ENCODE data around the gene ATP5F1E. TPM values are rescaled to one million over a fixed set of nuclear protein-coding genes. Genes with fewer than 3 reads are reported as not detected.

ATP5F1E gene
- total RNA-seq, 1 experiment from 2014 or later: 52.7 TPM

DNA sequence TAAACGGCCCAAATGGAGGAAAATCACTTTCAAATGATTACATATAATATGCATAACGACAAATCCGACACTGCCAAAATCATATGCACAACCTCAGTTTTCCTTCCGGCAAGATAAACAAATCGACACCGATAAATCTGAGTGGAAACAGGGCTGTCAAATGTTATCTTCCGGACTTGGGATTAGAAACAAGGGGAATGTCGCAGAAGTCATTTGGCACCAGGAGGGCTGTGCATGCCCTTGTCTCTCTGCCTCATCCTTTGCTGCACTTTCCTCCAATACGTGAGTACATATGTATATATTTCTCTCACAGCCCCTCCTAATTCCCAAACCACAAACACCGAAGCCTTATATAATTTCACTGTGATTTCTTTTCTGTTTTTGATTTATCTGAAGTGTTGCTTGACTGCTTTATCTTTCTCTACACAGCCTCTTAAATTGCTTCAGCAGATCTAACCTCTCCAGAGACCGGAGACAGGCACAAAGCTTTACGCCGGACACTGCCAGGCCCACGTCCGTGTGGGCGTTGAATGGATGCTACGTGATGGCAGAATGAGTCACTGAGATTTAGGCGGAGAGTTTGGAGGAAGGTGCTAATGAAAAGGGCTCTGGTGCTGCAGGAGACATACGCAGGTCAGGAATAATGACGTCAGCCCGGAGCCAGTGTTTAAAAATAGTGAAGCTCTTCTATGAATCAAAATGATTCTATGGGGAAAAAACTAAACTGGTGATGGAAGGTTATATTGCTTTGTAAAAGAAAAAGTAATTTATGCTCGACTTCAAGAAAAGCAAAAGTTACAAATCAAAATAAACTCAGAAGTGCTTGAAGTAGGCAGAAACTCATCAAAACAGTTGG is 31.5 kb upstream of the ATP5F1E start:
- TF ChIP-seq, protein P1, sequence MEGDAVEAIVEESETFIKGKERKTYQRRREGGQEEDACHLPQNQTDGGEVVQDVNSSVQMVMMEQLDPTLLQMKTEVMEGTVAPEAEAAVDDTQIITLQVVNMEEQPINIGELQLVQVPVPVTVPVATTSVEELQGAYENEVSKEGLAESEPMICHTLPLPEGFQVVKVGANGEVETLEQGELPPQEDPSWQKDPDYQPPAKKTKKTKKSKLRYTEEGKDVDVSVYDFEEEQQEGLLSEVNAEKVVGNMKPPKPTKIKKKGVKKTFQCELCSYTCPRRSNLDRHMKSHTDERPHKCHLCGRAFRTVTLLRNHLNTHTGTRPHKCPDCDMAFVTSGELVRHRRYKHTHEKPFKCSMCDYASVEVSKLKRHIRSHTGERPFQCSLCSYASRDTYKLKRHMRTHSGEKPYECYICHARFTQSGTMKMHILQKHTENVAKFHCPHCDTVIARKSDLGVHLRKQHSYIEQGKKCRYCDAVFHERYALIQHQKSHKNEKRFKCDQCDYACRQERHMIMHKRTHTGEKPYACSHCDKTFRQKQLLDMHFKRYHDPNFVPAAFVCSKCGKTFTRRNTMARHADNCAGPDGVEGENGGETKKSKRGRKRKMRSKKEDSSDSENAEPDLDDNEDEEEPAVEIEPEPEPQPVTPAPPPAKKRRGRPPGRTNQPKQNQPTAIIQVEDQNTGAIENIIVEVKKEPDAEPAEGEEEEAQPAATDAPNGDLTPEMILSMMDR (conservative IDR thresholded peaks at IDR 0.05): no peak
- Histone ChIP-seq H2BK15ac (ENCODE audit: low read depth, low read length) (no peak overlapping the region), H2BK20ac (ENCODE audit: low read depth, low read length, poor library complexity, severe bottlenecking) (no peak overlapping the region), H4K8ac (replicated peaks; ENCODE audit: insufficient read length, low read depth, low read length) (no peak overlapping the region), H2BK5ac (ENCODE audit: insufficient read length, low read length) (no peak overlapping the region), H3K9ac (ENCODE audit: extremely low read depth, insufficient read length, low read length) (no peak overlapping the region), H3K4me1 (ENCODE audit: insufficient read depth, low read length) (no peaks in the 10 kb centered on the region), H3K4ac (ENCODE audit: low read depth, low read length) (no peak overlapping the region), H3K79me1 (ENCODE audit: insufficient read depth, low read depth, low read length, poor library complexity, severe bottlenecking) (no peaks in the 10 kb centered on the region), H3K27ac (ENCODE audit: insufficient read length, low read depth, low read length) (no peak overlapping the region), H2BK120ac (ENCODE audit: low read depth, low read length, poor library complexity, severe bottlenecking) (no peak overlapping the region), H3K27me3 (ENCODE audit: insufficient read depth, low read length) (no peaks in the 10 kb centered on the region), H2AK5ac (ENCODE audit: insufficient read length, low read length) (no peak overlapping the region), H4K20me1 (ENCODE audit: control insufficient read depth, insufficient read depth, insufficient read length) (no peaks in the 10 kb centered on the region), H3T11ph (ENCODE audit: low read length) (no peak overlapping the region), H4K5ac (ENCODE audit: insufficient read length, low read depth, low read length) (no peak overlapping the region), H3K4me2 (ENCODE audit: insufficient read depth, insufficient read length, low read length) (no peak overlapping the region), H2AFZ (ENCODE audit: low read length) (no peak overlapping the region), H3K79me2 (ENCODE audit: insufficient read depth, low read length) (no peaks in the 10 kb centered on the region), H3K23ac (ENCODE audit: insufficient read length, low read depth, low read length) (no peak overlapping the region), H4K91ac (ENCODE audit: insufficient read length, low read depth, low read length) (no peak overlapping the region), H2BK12ac (ENCODE audit: insufficient read length, low read depth, low read length) (no peak overlapping the region), H3K23me2 (ENCODE audit: insufficient read length, low read depth, low read length, poor library complexity, severe bottlenecking) (no peaks in the 10 kb centered on the region), H3K9me3 (ENCODE audit: control insufficient read depth, low read depth, low read length) (no peaks in the 10 kb centered on the region), H3K18ac (ENCODE audit: insufficient read length, low read depth, low read length) (no peak overlapping the region), H3K56ac (ENCODE audit: insufficient read length, low read depth, low read length) (no peak overlapping the region), H3K14ac (ENCODE audit: insufficient read depth, low read length) (no peak overlapping the region)
- DNase-seq: no peak
- Mint-ChIP-seq H3K9me3 (peaks cover 3% of the 10 kb centered on the region in 2 experiments; a peak in 2 of 5 replicates), H3K4me1 (peaks cover 4 to 12% of the 10 kb centered on the region in 2 experiments), H3K27me3 (ENCODE audit: low read depth) (peaks cover 2% of the 10 kb centered on the region; the same call in 1 of the 2 replicates), H3K4me3 (no peak overlapping the region), H3K36me3 (ENCODE audit: insufficient read depth in 1 of 3, low read depth in 3 of 3) (no peaks in the 10 kb centered on the region), H3K27ac (no peak overlapping the region)
- no CpG with 5 or more reads among the region's 22 CpGs for WGBS (ENCODE audit: extremely low coverage, insufficient read length, low lambda C conversion rate)
